ENCODE measurements around the gene GNAQ. TPM values are rescaled to one million over a fixed set of nuclear protein-coding genes. Genes with fewer than 3 reads are reported as not detected.

Gene GNAQ
- total and polyA plus RNA-seq, 2 of the 4 experiments (the other 2 are of a cell fraction): 23.1 to 50.7 TPM

DNA sequence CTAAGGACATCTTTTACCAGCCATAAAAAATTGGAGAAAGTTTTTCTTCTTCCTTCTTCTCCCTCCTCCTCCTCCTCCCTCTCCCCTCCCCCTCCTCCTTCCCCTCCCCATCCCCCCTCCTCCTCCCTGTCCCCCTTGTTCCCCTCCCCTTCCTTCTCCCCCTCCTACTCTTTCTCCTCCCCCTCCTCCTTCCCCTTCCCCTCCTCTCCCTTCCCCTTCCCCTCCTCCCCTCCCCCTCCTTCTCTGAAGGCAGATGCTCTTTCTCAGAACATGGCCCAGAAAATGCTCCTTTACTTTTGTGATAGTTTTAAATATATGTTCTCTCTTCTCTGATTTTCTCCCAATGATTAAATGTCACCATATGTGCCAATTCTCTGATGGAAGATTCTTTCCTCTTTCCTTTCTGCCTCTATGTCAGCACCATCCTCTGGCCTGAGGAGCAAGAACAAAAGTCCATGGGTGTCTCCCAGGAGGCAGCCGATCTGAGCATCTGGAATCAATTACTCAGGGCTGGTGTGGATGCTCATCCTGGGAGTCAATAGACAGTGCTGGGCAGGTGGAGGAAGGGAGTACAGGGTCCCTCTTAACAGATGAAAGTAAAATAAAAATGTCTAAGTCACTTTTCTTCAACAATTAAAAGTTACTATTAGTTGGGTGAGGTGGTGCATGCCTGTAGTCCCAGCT, 320.5 kb downstream of the GNAQ start:
- Histone ChIP-seq H4K20me1 (ENCODE audit: insufficient read depth, low read length) (no peaks in the 10 kb centered on the region), H3K36me3 (ENCODE audit: control insufficient read depth, insufficient read depth, low read length) (no peaks in the 10 kb centered on the region), H3K4me2 (ENCODE audit: low read depth, low read length) (no peak overlapping the region), H3K79me1 (ENCODE audit: low read depth in 1 of 2, low read length in 2 of 2) (peaks cover 2 to 7% of the 10 kb centered on the region in 2 experiments; a peak in 1 of 4 replicates), H3K23ac (ENCODE audit: low read depth, low read length) (no peak overlapping the region), H3K27ac (ENCODE audit: insufficient read depth, low read length) (no peak overlapping the region), H3K9me1 (ENCODE audit: insufficient read depth, low read length) (peaks cover 13% of the 10 kb centered on the region), H3K9ac (ENCODE audit: low read depth, low read length) (no peak overlapping the region), H3K56ac (ENCODE audit: extremely low read depth, insufficient read depth, low read length) (no peak overlapping the region), H2BK20ac (ENCODE audit: low read depth, low read length) (peak overlapping the region; percentile 69), H2BK15ac (ENCODE audit: low read depth, low read length) (peak overlapping the region; percentile 73; the same call in 2 of the 3 replicates), H3K4me3 (ENCODE audit: insufficient read depth, low read depth, low read length) (no peak overlapping the region), H4K8ac (ENCODE audit: low read depth in 2 of 2, low read length in 2 of 2) (peak overlapping the region in 1 of 2 experiments; percentile 56; a peak in 2 of 4 replicates), H3K9me3 (ENCODE audit: control insufficient read depth, insufficient read depth, low read length) (peaks cover 4% of the 10 kb centered on the region; the same call in 1 of the 2 replicates), H2AK5ac (ENCODE audit: low read depth, low read length) (peak overlapping the region; percentile 71), H2AK9ac (replicated peaks; ENCODE audit: low read depth, low read length, poor library complexity) (no peak overlapping the region), H2AFZ (replicated peaks; ENCODE audit: low read length, poor library complexity) (no peak overlapping the region), H3K4me1 (ENCODE audit: control insufficient read depth, insufficient read depth, low read length) (peaks cover 25% of the 10 kb centered on the region), H4K5ac (ENCODE audit: low read depth, low read length) (peak overlapping the region; percentile 9; the same call in 1 of the 2 replicates), H3K18ac (ENCODE audit: low read depth, low read length) (peak overlapping the region; percentile 37; the same call in 1 of the 2 replicates), H3K27me3 (ENCODE audit: control insufficient read depth, insufficient read depth, low read length) (no peaks in the 10 kb centered on the region), H2BK5ac (ENCODE audit: low read depth, low read length, poor library complexity, severe bottlenecking) (peak overlapping the region; percentile 99), H3K4ac (ENCODE audit: low read depth, low read length) (peak overlapping the region; percentile 78), H3K14ac (replicated peaks; ENCODE audit: low read depth, low read length) (peak overlapping the region; percentile 26; the same call in 1 of the 2 replicates), H2BK120ac (ENCODE audit: low read depth, low read length) (peak overlapping the region; percentile 80; the same call in 1 of the 2 replicates), H4K91ac (ENCODE audit: insufficient read depth, low read depth, low read length) (peak overlapping the region; percentile 76)
- CTCF ChIA-PET: no interaction called here
- dilution Hi-C loops (cut with HindIII; ENCODE audit: low sequenced_read_pairs, unreplicated experiment): no loop called here
- ATAC-seq (ENCODE audit: low read depth) (no peak), DNase-seq (no peak)
- no TSS peak for BruUV-seq (replicated peaks)
- POLR2A ChIA-PET (ENCODE audit: unreplicated experiment): no interaction called here
- intact Hi-C loops (cut with micrococcal nuclease): no loop called here
- in situ Hi-C loops (cut with MboI; ENCODE audit: low sequenced_read_pairs): no loop called here
- no CpG with 5 or more reads among the region's 1 CpG for WGBS, 2 experiments (ENCODE audit: extremely low coverage in 2 of 2, insufficient read length in 1 of 2)
- TF ChIP-seq RFX5 (IDR thresholded peaks at IDR 0.05; ENCODE audit: low read depth, low read length) (no peak), RAD21 (IDR thresholded peaks at IDR 0.05; ENCODE audit: low read length) (no peak), FOS (IDR thresholded peaks at IDR 0.05; ENCODE audit: low read depth, low read length) (no peak), ELK1 (IDR thresholded peaks at IDR 0.05; ENCODE audit: borderline replicate concordance, low read depth, low read length) (no peak), MAZ (IDR thresholded peaks at IDR 0.05; ENCODE audit: borderline replicate concordance, low read depth, low read length) (no peak), RCOR1 (IDR thresholded peaks at IDR 0.05; ENCODE audit: insufficient replicate concordance, low read length) (no peak), SMC3 (IDR thresholded peaks at IDR 0.05; ENCODE audit: low read depth, low read length) (no peak), CEBPB (IDR thresholded peaks at IDR 0.05; ENCODE audit: low read depth, low read length) (no peak), CHD1 (IDR thresholded peaks at IDR 0.05; ENCODE audit: low read depth, low read length) (no peak), NFE2L2 (IDR thresholded peaks at IDR 0.05; ENCODE audit: low read depth, low read length) (no peak), BHLHE40 (IDR thresholded peaks at IDR 0.05; ENCODE audit: low read depth, low read length) (no peak), POLR2A (IDR thresholded peaks at IDR 0.05; ENCODE audit: low read depth, low read length) (no peak), MAFK (IDR thresholded peaks at IDR 0.05; ENCODE audit: low read depth, low read length) (no peak)
- TF ChIP-seq, protein P1, sequence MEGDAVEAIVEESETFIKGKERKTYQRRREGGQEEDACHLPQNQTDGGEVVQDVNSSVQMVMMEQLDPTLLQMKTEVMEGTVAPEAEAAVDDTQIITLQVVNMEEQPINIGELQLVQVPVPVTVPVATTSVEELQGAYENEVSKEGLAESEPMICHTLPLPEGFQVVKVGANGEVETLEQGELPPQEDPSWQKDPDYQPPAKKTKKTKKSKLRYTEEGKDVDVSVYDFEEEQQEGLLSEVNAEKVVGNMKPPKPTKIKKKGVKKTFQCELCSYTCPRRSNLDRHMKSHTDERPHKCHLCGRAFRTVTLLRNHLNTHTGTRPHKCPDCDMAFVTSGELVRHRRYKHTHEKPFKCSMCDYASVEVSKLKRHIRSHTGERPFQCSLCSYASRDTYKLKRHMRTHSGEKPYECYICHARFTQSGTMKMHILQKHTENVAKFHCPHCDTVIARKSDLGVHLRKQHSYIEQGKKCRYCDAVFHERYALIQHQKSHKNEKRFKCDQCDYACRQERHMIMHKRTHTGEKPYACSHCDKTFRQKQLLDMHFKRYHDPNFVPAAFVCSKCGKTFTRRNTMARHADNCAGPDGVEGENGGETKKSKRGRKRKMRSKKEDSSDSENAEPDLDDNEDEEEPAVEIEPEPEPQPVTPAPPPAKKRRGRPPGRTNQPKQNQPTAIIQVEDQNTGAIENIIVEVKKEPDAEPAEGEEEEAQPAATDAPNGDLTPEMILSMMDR (conservative IDR thresholded peaks at IDR 0.05; ENCODE audit: low read depth, low read length): no peak
- TF ChIP-seq, protein P2, sequence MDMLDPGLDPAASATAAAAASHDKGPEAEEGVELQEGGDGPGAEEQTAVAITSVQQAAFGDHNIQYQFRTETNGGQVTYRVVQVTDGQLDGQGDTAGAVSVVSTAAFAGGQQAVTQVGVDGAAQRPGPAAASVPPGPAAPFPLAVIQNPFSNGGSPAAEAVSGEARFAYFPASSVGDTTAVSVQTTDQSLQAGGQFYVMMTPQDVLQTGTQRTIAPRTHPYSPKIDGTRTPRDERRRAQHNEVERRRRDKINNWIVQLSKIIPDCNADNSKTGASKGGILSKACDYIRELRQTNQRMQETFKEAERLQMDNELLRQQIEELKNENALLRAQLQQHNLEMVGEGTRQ (IDR thresholded peaks at IDR 0.05; ENCODE audit: low read depth, low read length): no peak

All from IMR-90 (cell line).